ENCODE results near the gene S100A14. TPM values are rescaled to one million over a fixed set of nuclear protein-coding genes. Genes with fewer than 3 reads are reported as not detected.

Gene S100A14
- total and polyA plus RNA-seq, 9 of the 15 experiments (the other 6 are each of a cell fraction or from before 2014, with no cell fraction given) = 0.10 to 0.64 (median 0.24) TPM; not detected in 3

GRCh38 chr1:153640861-153641260 lies 24.7 kb upstream of the S100A14 start:
- Histone ChIP-seq H3K4me1 (replicated peaks in 1 of 2; ENCODE audit: control insufficient read depth in 2 of 2, insufficient read depth in 2 of 2, low read length in 2 of 2) (peaks cover 0 to 6% of the 10 kb centered on the region in 2 experiments; a peak in 4 of 5 replicates), H3K9me1 (ENCODE audit: control insufficient read depth, insufficient read depth, low read length) (no peaks in the 10 kb centered on the region), H3K36me3 (ENCODE audit: control insufficient read depth, insufficient read depth, low read length) (peaks cover 100% of the 10 kb centered on the region), H3K9me3 (replicated peaks; ENCODE audit: control insufficient read depth, insufficient read depth, low read depth, low read length) (no peaks in the 10 kb centered on the region), H3K79me2 (ENCODE audit: control insufficient read depth, insufficient read depth, low read length) (peaks cover 36% of the 10 kb centered on the region), H2AFZ (ENCODE audit: low read depth, low read length) (no peak overlapping the region), H3K4me2 (ENCODE audit: insufficient read depth, low read length) (no peak overlapping the region), H3K9ac (ENCODE audit: insufficient read depth in 1 of 2, low read depth in 2 of 2, low read length in 2 of 2) (no peak overlapping the region), H4K20me1 (replicated peaks; ENCODE audit: control insufficient read depth, insufficient read depth, low read length) (no peaks in the 10 kb centered on the region; the same call in 1 of the 2 replicates), H3K27me3 (ENCODE audit: control insufficient read depth in 2 of 2, insufficient read depth in 2 of 2, low read length in 2 of 2) (no peaks in the 10 kb centered on the region), H3K4me3 (no peak overlapping the region), H3K27ac (ENCODE audit: extremely low read depth, low read depth, low read length) (no peak overlapping the region)
- no peak for FAIRE-seq
- ChIA-PET POLR2A (interaction anchor here (1.0 to 11.6 kb wide), 4 partner anchors 9 to 125 kb away, joined by 3 to 205 read pairs (median 13); partner anchors contain the start of gene S100A13), CTCF (ENCODE audit: low intra/inter-chr PET ratio) (no interaction called here)
- DNase-seq (ENCODE audit: extremely low read depth in 1 of 4, low spot score in 3 of 4) = no peak
- 94% methylated on average over 6 of the region's 6 CpGs for WGBS (ENCODE audit: insufficient coverage, low coverage, missing lambda C conversion rate)
- in situ Hi-C loops (cut with MboI) = no loop called here
- no peak for TF ChIP-seq TCF7L2 (IDR thresholded peaks at IDR 0.05; ENCODE audit: low read depth, low read length)
- no peak for TF ChIP-seq PTTG1 (tag; IDR thresholded peaks at IDR 0.05; ENCODE audit: low read depth)
- TF ChIP-seq HMG20A (CRISPR knock-in tag; conservative IDR thresholded peaks at IDR 0.05) = no peak
- no peak for TF ChIP-seq PHB (CRISPR knock-in tag; IDR thresholded peaks at IDR 0.05)
- no peak for TF ChIP-seq TAF9B (IDR thresholded peaks at IDR 0.05; ENCODE audit: partially characterized antibody)
- TF ChIP-seq, protein P1, sequence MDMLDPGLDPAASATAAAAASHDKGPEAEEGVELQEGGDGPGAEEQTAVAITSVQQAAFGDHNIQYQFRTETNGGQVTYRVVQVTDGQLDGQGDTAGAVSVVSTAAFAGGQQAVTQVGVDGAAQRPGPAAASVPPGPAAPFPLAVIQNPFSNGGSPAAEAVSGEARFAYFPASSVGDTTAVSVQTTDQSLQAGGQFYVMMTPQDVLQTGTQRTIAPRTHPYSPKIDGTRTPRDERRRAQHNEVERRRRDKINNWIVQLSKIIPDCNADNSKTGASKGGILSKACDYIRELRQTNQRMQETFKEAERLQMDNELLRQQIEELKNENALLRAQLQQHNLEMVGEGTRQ (CRISPR knock-in tag; IDR thresholded peaks at IDR 0.05) = no peak
- 0 out of 2 replicates have a peak, but pooled peaks have one; percentile 34 for TF ChIP-seq POLR2AphosphoS5 (IDR thresholded peaks at IDR 0.05; ENCODE audit: control insufficient read depth, insufficient read depth, low read depth, low read length)
- TF ChIP-seq, protein P2, sequence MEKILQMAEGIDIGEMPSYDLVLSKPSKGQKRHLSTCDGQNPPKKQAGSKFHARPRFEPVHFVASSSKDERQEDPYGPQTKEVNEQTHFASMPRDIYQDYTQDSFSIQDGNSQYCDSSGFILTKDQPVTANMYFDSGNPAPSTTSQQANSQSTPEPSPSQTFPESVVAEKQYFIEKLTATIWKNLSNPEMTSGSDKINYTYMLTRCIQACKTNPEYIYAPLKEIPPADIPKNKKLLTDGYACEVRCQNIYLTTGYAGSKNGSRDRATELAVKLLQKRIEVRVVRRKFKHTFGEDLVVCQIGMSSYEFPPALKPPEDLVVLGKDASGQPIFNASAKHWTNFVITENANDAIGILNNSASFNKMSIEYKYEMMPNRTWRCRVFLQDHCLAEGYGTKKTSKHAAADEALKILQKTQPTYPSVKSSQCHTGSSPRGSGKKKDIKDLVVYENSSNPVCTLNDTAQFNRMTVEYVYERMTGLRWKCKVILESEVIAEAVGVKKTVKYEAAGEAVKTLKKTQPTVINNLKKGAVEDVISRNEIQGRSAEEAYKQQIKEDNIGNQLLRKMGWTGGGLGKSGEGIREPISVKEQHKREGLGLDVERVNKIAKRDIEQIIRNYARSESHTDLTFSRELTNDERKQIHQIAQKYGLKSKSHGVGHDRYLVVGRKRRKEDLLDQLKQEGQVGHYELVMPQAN (IDR thresholded peaks at IDR 0.05; ENCODE audit: borderline replicate concordance) = no peak
- no peak for ATAC-seq
- no TSS peak for BruUV-seq (replicated peaks)
- intact Hi-C loops (cut with micrococcal nuclease) = no loop called here

Measured in K562 (cell line).